IMR-90 (cell line): ENCODE measurements around the gene NKAIN2. TPM values are rescaled to one million over a fixed set of nuclear protein-coding genes. Genes with fewer than 3 reads are reported as not detected.

ENCODE experiments used
- ATAC-seq: fragments of 200-7000 bp; cut with Tn5 transposase; 2 replicates; pipeline ENCODE4 v1.9.1; 2020; ENCODE audit warnings: low read depth, mild to moderate bottlenecking, moderate library complexity
- BruUV-seq: library from RNA; stranded (reverse); fragments of 400-500 nt; replicated peaks from 2 replicates; lab custom pipeline; 2021; lab: Mats Ljungman, UMichigan
- CTCF ChIA-PET: fragments of 300-600 bp; formaldehyde crosslinking; extraction: SDS; loops from one replicate; lab custom pipeline; 2021; ENCODE audit warnings: antibody characterized with exemption; lab: Yijun Ruan, JAX
- POLR2A ChIA-PET: fragments of 300-600 bp; sonication (Branson Sonifier 250); formaldehyde crosslinking; loops from one replicate; lab custom pipeline; 2022; ENCODE audit warnings: antibody characterized with exemption; ENCODE audit not compliant: unreplicated experiment; lab: Charles Lee
- DNase-seq: peaks from one replicate; pipeline ENCODE4 v3.0.0; 2013
- H2AFZ ChIP-seq: replicated peaks from 2 replicates; pipeline ENCODE3; 2013; ENCODE audit warnings: low read length, mild to moderate bottlenecking; ENCODE audit not compliant: poor library complexity
- H2AK5ac ChIP-seq: 2 replicates; pipeline ENCODE4 v1.6.1; 2013; ENCODE audit warnings: low read depth, low read length, inconsistent platforms
- H2AK9ac ChIP-seq: replicated peaks from 2 replicates; pipeline ENCODE3; 2013; ENCODE audit warnings: mild to moderate bottlenecking, low read depth, low read length, moderate library complexity; ENCODE audit not compliant: poor library complexity
- H2BK120ac ChIP-seq: 2 replicates; pipeline ENCODE4 v1.6.1; 2013; ENCODE audit warnings: low read depth, low read length, inconsistent platforms
- H2BK15ac ChIP-seq: 3 replicates; pipeline ENCODE4 v1.6.1; 2013; ENCODE audit warnings: low read depth, low read length, inconsistent platforms
- H2BK20ac ChIP-seq: 2 replicates; pipeline ENCODE4 v1.6.1; 2013; ENCODE audit warnings: low read depth, mild to moderate bottlenecking, inconsistent platforms, low read length, moderate library complexity
- H2BK5ac ChIP-seq: 2 replicates; pipeline ENCODE4 v1.6.1; 2013; ENCODE audit warnings: mild to moderate bottlenecking, low read depth, low read length, inconsistent platforms; ENCODE audit not compliant: poor library complexity, severe bottlenecking
- H3K14ac ChIP-seq: replicated peaks from 2 replicates; pipeline ENCODE4 v1.6.1; 2013; ENCODE audit warnings: low read depth, low read length, inconsistent platforms
- H3K18ac ChIP-seq: 2 replicates; pipeline ENCODE4 v1.6.1; 2013; ENCODE audit warnings: low read depth, low read length, control low read depth
- H3K23ac ChIP-seq: 2 replicates; pipeline ENCODE4 v1.6.1; 2013; ENCODE audit warnings: low read depth, low read length, inconsistent platforms
- H3K27ac ChIP-seq: 2 replicates; pipeline ENCODE4 v1.5.1; 2013; ENCODE audit warnings: mild to moderate bottlenecking, control low read depth, low read length; ENCODE audit not compliant: insufficient read depth
- H3K27me3 ChIP-seq: 2 replicates; pipeline ENCODE4 v1.6.1; 2013; ENCODE audit warnings: low read length; ENCODE audit not compliant: control insufficient read depth, insufficient read depth
- H3K36me3 ChIP-seq: 2 replicates; pipeline ENCODE4 v1.6.1; 2013; ENCODE audit warnings: low read length, mixed read lengths; ENCODE audit not compliant: control insufficient read depth, insufficient read depth
- H3K4ac ChIP-seq: 2 replicates; pipeline ENCODE4 v1.6.1; 2013; ENCODE audit warnings: low read depth, low read length, inconsistent platforms
- H3K4me1 ChIP-seq: 2 replicates; pipeline ENCODE4 v1.6.1; 2013; ENCODE audit warnings: low read length, mixed read lengths; ENCODE audit not compliant: control insufficient read depth, insufficient read depth
- H3K4me2 ChIP-seq: 2 replicates; pipeline ENCODE4 v1.6.1; 2013; ENCODE audit warnings: low read depth, mild to moderate bottlenecking, control low read depth, low read length, moderate library complexity
- H3K4me3 ChIP-seq: 2 replicates; pipeline ENCODE4 v1.5.1; 2013; ENCODE audit warnings: low read depth, mild to moderate bottlenecking, control low read depth, low read length, moderate library complexity; ENCODE audit not compliant: insufficient read depth
- H3K56ac ChIP-seq: 2 replicates; pipeline ENCODE4 v1.6.1; 2013; ENCODE audit warnings: low read length, inconsistent platforms; ENCODE audit not compliant: insufficient read depth; ENCODE audit errors: extremely low read depth
- H3K79me1 ChIP-seq, 2 experiments: 2 replicates each; pipeline ENCODE4 v1.6.1; 2013; ENCODE audit warnings: low read length in 2 of 2, inconsistent platforms in 1 of 2, low read depth in 1 of 2
- H3K9ac ChIP-seq: 2 replicates; pipeline ENCODE4 v1.6.1; 2013; ENCODE audit warnings: low read depth, low read length, control low read depth
- H3K9me1 ChIP-seq: 2 replicates; pipeline ENCODE4 v1.6.1; 2013; ENCODE audit warnings: low read length, inconsistent platforms; ENCODE audit not compliant: insufficient read depth
- H3K9me3 ChIP-seq: 2 replicates; pipeline ENCODE4 v1.6.1; 2013; ENCODE audit warnings: low read length; ENCODE audit not compliant: control insufficient read depth, insufficient read depth
- H4K20me1 ChIP-seq: 2 replicates; pipeline ENCODE4 v1.6.1; 2013; ENCODE audit warnings: low read length, inconsistent platforms; ENCODE audit not compliant: insufficient read depth
- H4K5ac ChIP-seq: 2 replicates; pipeline ENCODE4 v1.6.1; 2013; ENCODE audit warnings: mild to moderate bottlenecking, low read depth, low read length, control low read depth
- H4K8ac ChIP-seq, 2 experiments: 2 replicates each; pipeline ENCODE4 v1.6.1; 2013; ENCODE audit warnings: low read depth in 2 of 2, low read length in 2 of 2, control low read depth in 1 of 2, inconsistent platforms in 1 of 2
- H4K91ac ChIP-seq: 2 replicates; pipeline ENCODE4 v1.6.1; 2013; ENCODE audit warnings: low read depth, low read length, inconsistent platforms; ENCODE audit not compliant: insufficient read depth
- BHLHE40 ChIP-seq: fragments of 150-350 bp; IDR thresholded peaks from 2 replicates; pipeline ENCODE4 v1.6.1; 2016; ENCODE audit warnings: mild to moderate bottlenecking, low read depth, low read length
- CEBPB ChIP-seq: IDR thresholded peaks from 2 replicates; pipeline ENCODE4 v1.6.1; 2012; ENCODE audit warnings: low read depth, low read length, improper control_type of control experiment
- CHD1 ChIP-seq: IDR thresholded peaks from 2 replicates; pipeline ENCODE4 v1.6.1; 2012; ENCODE audit warnings: low read depth, low read length, improper control_type of control experiment
- CTCF ChIP-seq: conservative IDR thresholded peaks from 2 replicates; pipeline ENCODE4 v1.5.1; 2012; ENCODE audit warnings: mild to moderate bottlenecking, low read depth, low read length, improper control_type of control experiment
- ELK1 ChIP-seq: fragments of 150-350 bp; IDR thresholded peaks from 2 replicates; pipeline ENCODE4 v1.6.1; 2016; ENCODE audit warnings: low read depth, mild to moderate bottlenecking, low read length, moderate library complexity, borderline replicate concordance
- FOS ChIP-seq: fragments of 150-350 bp; IDR thresholded peaks from 2 replicates; pipeline ENCODE4 v1.6.1; 2016; ENCODE audit warnings: low read depth, low read length
- MAFK ChIP-seq: IDR thresholded peaks from 2 replicates; pipeline ENCODE4 v1.6.1; 2012; ENCODE audit warnings: low read depth, low read length, improper control_type of control experiment
- MAZ ChIP-seq: IDR thresholded peaks from 2 replicates; pipeline ENCODE4 v1.6.1; 2012; ENCODE audit warnings: low read depth, mild to moderate bottlenecking, low read length, improper control_type of control experiment, moderate library complexity, borderline replicate concordance
- MXI1 ChIP-seq: IDR thresholded peaks from 2 replicates; pipeline ENCODE4 v1.6.1; 2012; ENCODE audit warnings: low read depth, mild to moderate bottlenecking, low read length, moderate library complexity, borderline replicate concordance
- NFE2L2 ChIP-seq: fragments of 150-350 bp; IDR thresholded peaks from 2 replicates; pipeline ENCODE4 v1.6.1; 2016; ENCODE audit warnings: low read depth, mild to moderate bottlenecking, low read length
- RAD21 ChIP-seq: IDR thresholded peaks from 2 replicates; pipeline ENCODE4 v1.6.1; 2012; ENCODE audit warnings: low read length, improper control_type of control experiment
- RCOR1 ChIP-seq: IDR thresholded peaks from 2 replicates; pipeline ENCODE4 v1.6.1; 2012; ENCODE audit warnings: mild to moderate bottlenecking, low read length, improper control_type of control experiment; ENCODE audit not compliant: insufficient replicate concordance
- RFX5 ChIP-seq: IDR thresholded peaks from 2 replicates; pipeline ENCODE4 v1.8.0; 2012; ENCODE audit warnings: low read depth, mild to moderate bottlenecking, low read length, moderate library complexity
- SMC3 ChIP-seq: fragments of 150-350 bp; IDR thresholded peaks from 2 replicates; pipeline ENCODE4 v1.6.1; 2016; ENCODE audit warnings: low read depth, mild to moderate bottlenecking, antibody characterized with exemption, low read length, moderate library complexity
- USF2 ChIP-seq: fragments of 150-350 bp; IDR thresholded peaks from 2 replicates; pipeline ENCODE4 v1.6.1; 2017; ENCODE audit warnings: mild to moderate bottlenecking, antibody characterized with exemption, low read length, low read depth
- WGBS, 2 experiments: methylation state at CpG; one replicate each; pipeline versions ENCODE4 v1.1.5 to v1.1.7; 2013; ENCODE audit warnings: missing lambda C conversion rate in 2 of 2; ENCODE audit not compliant: insufficient read length in 1 of 2; ENCODE audit errors: extremely low coverage in 2 of 2; 5-methylcytosine and 5-hydroxymethylcytosine counted together
- dilution Hi-C: fragments of 300-500 bp; cut with HindIII; formaldehyde crosslinking; loops from one replicate; pipeline ENCODE4 v1.14.3; 2018; ENCODE audit warnings: low sequenced_read_pairs; ENCODE audit not compliant: unreplicated experiment
- in situ Hi-C: fragments of 300-500 bp; cut with MboI; formaldehyde crosslinking; loops from 3 replicates; pipeline ENCODE4 v1.14.3; 2019; ENCODE audit warnings: low sequenced_read_pairs, inconsistent platforms, mixed read lengths
- intact Hi-C: fragments of 100-400 bp; cut with micrococcal nuclease; formaldehyde crosslinking; loops from 2 replicates; pipeline ENCODE4 v1.10.0; 2022
- polyA plus RNA-seq, 3 experiments: library from polyadenylated mRNA; depleted of rRNA; stranded (reverse); fragments of >200 nt; gene quantifications; 2 replicates each; pipeline ENCODE4 v1.2.3, GENCODE V29; 2012; ENCODE audit warnings: low replicate concordance in 1 of 3
- total RNA-seq: library from RNA; depleted of rRNA; stranded (reverse); fragments of >200 nt; gene quantifications from 2 replicates; pipeline ENCODE4 v1.2.3, GENCODE V29; 2012

The NKAIN2 gene
- total and polyA plus RNA-seq, 2 of the 4 experiments (the other 2 are of a cell fraction), result not detected

GRCh38 chr6:123854201-123854600 lies 50.5 kb downstream of the NKAIN2 start:
- Histone ChIP-seq H2AFZ (no peak overlapping the region), H3K4me3 (no peak overlapping the region), H4K91ac (no peak overlapping the region), H3K4me2 (no peak overlapping the region), H2BK15ac (no peak overlapping the region), H2BK120ac (no peak overlapping the region), H4K5ac (no peak overlapping the region), H3K27ac (no peak overlapping the region), H2BK20ac (no peak overlapping the region), H4K20me1 (no peaks in the 10 kb centered on the region), H2BK5ac (no peak overlapping the region), H2AK5ac (no peak overlapping the region), H3K14ac (no peak overlapping the region), H3K27me3 (no peaks in the 10 kb centered on the region), H3K36me3 (no peaks in the 10 kb centered on the region), H2AK9ac (no peak overlapping the region), H3K4ac (no peak overlapping the region), H3K9me1 (no peaks in the 10 kb centered on the region), H3K56ac (no peak overlapping the region), H3K23ac (no peak overlapping the region), H3K4me1 (no peaks in the 10 kb centered on the region), H3K9ac (no peak overlapping the region), H3K18ac (no peak overlapping the region), H3K79me1 (no peaks in the 10 kb centered on the region), H4K8ac (no peak overlapping the region), H3K9me3 (no peaks in the 10 kb centered on the region)
- intact Hi-C loops (no loop called here), in situ Hi-C loops (no loop called here), dilution Hi-C loops (no loop called here)
- CTCF ChIA-PET, result no interaction called here
- BruUV-seq, result no TSS peak
- POLR2A ChIA-PET, result no interaction called here
- TF ChIP-seq ELK1, result no peak
- TF ChIP-seq CHD1, result no peak
- TF ChIP-seq SMC3, result no peak
- no peak for TF ChIP-seq RAD21
- no peak for TF ChIP-seq MAZ
- TF ChIP-seq MXI1, result no peak
- no peak for TF ChIP-seq BHLHE40
- TF ChIP-seq RFX5, result no peak
- no peak for TF ChIP-seq USF2
- no peak for TF ChIP-seq NFE2L2
- no peak for TF ChIP-seq MAFK
- TF ChIP-seq RCOR1, result no peak
- TF ChIP-seq CEBPB, result no peak
- no peak for TF ChIP-seq FOS
- TF ChIP-seq CTCF, result no peak
- WGBS, 2 experiments, result no CpG with 5 or more reads among the region's 2 CpGs
- ATAC-seq, result no peak
- DNase-seq, result no peak
